ENCODE results near the gene NR2F1-AS1. TPM values are rescaled to one million over a fixed set of nuclear protein-coding genes. Genes with fewer than 3 reads are reported as not detected.
"Not testable (repeated sequence)": the region's sequence is repeated elsewhere in the genome, so short reads cannot be mapped to it uniquely, and the experiment has no call there.

Gene NR2F1-AS1
- total RNA-seq, 2 experiments from 2014 or later = not detected

DNA sequence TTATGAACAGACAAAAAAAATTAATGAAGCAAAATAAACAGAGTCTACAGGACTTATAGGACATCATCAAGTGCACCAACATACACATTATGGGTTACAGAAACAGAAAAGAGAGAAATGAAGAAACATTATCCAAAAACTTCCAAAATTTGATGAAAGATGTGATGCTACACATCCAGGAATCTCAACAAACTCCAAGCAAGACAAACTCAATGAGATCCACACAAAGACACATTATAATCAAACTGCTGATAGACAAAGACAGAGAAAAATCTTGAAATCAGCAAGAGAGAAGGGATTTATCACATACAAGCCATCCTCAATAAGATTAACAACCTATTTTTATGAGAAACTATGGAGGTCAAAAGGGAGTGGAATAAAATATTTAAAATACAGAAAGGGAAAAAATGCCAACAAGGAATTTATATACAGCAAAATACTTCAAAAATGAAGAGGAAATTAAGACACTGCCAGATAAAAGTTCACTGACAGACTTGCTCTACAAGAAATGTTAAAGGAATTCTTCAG lies 101.0 kb downstream of the NR2F1-AS1 start:
- Mint-ChIP-seq H3K36me3 (no peaks in the 10 kb centered on the region), H3K27ac (no peak overlapping the region), H3K9me3 (peaks cover 6% of the 10 kb centered on the region), H3K4me3 (no peak overlapping the region), H3K4me1 (no peaks in the 10 kb centered on the region), H3K27me3 (no peaks in the 10 kb centered on the region)
- no peak for DNase-seq

- DNase-seq = no peak
- Mint-ChIP-seq H3K4me1 (no peaks in the 10 kb centered on the region), H3K9me3 (peaks cover 5% of the 10 kb centered on the region), H3K4me3 (no peak overlapping the region), H3K27ac (no peak overlapping the region), H3K36me3 (no peaks in the 10 kb centered on the region), H3K27me3 (no peaks in the 10 kb centered on the region)
Observed at GRCh38 chr5:93477816-93478215, 103.2 kb downstream of the NR2F1-AS1 start.

- DNase-seq = no peak
- H3K36me3 Mint-ChIP-seq = no peaks in the 10 kb centered on the region
- no peak overlapping the region for H3K27ac Mint-ChIP-seq
- H3K4me3 Mint-ChIP-seq = no peak overlapping the region
- no peaks in the 10 kb centered on the region for H3K27me3 Mint-ChIP-seq
- H3K9me3 Mint-ChIP-seq = peaks cover 5% of the 10 kb centered on the region
- no peaks in the 10 kb centered on the region for H3K4me1 Mint-ChIP-seq
Observed at GRCh38 chr5:93476251-93476742, 104.7 kb downstream of the NR2F1-AS1 start.

- DNase-seq = no peak
- H3K36me3 Mint-ChIP-seq = no peaks in the 10 kb centered on the region
- no peak overlapping the region for H3K27ac Mint-ChIP-seq
- H3K4me1 Mint-ChIP-seq = no peaks in the 10 kb centered on the region
- no peak overlapping the region for H3K4me3 Mint-ChIP-seq
- peaks cover 29% of the 10 kb centered on the region for H3K9me3 Mint-ChIP-seq
- H3K27me3 Mint-ChIP-seq = no peaks in the 10 kb centered on the region
Observed at GRCh38 chr5:93462916-93463315, 118.1 kb downstream of the NR2F1-AS1 start.

DNA sequence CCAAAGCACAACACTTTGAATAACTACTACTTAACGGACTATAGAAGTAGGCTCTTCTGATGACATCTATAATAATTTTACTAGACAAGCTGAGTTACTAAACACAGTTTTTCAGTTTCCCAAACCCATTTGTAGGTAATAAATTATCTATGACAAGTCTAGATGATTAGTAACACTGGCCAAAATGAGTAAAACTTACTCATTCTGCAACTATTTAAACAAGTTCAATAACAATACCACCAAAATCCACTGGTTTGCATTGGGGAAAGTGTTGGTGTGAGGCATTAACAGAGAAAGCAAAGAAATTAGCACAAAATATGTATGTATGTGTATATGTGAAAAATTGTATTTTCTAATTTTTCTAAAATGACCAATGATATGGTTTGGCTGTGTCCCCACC lies 119.3 kb downstream of the NR2F1-AS1 start:
- H3K4me3 Mint-ChIP-seq = no peak overlapping the region
- H3K9me3 Mint-ChIP-seq = peaks cover 29% of the 10 kb centered on the region
- H3K27me3 Mint-ChIP-seq = peaks cover 5% of the 10 kb centered on the region
- H3K36me3 Mint-ChIP-seq = no peaks in the 10 kb centered on the region
- no peak for DNase-seq
- H3K4me1 Mint-ChIP-seq = no peaks in the 10 kb centered on the region
- no peak overlapping the region for H3K27ac Mint-ChIP-seq

GRCh38 chr5:93460286-93460685 lies 120.7 kb downstream of the NR2F1-AS1 start:
- DNase-seq = no peak
- no peaks in the 10 kb centered on the region for H3K36me3 Mint-ChIP-seq
- H3K4me1 Mint-ChIP-seq = no peaks in the 10 kb centered on the region
- H3K4me3 Mint-ChIP-seq = no peak overlapping the region
- H3K9me3 Mint-ChIP-seq = peaks cover 24% of the 10 kb centered on the region
- H3K27me3 Mint-ChIP-seq = peaks cover 5% of the 10 kb centered on the region
- H3K27ac Mint-ChIP-seq = no peak overlapping the region

DNA sequence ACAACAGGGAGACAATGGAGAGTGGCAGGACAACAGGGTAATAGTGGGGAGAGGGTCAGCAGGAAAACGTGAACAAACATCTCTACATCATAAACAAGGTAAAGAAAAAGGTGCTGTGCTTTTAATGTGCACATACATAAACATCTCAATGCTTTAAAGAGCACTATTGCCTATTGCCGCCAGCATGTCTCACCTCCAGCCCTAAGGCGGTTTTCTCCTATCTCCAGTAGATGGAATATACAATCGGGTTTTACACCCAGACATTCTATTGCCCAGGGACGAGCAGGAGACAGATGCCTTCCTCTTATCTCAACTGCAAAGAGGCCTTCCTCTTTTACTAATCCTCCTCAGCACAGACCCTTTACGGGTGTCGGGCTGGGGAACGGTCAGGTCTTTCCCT lies 124.2 kb downstream of the NR2F1-AS1 start:
- not testable (repeated sequence) for H3K4me1 Mint-ChIP-seq, H3K27ac Mint-ChIP-seq, DNase-seq, H3K36me3 Mint-ChIP-seq, H3K9me3 Mint-ChIP-seq, H3K4me3 Mint-ChIP-seq, H3K27me3 Mint-ChIP-seq

GRCh38 chr5:93454896-93455295 lies 126.1 kb downstream of the NR2F1-AS1 start:
- Mint-ChIP-seq H3K4me3 (no peak overlapping the region), H3K36me3 (no peaks in the 10 kb centered on the region), H3K27me3 (peaks cover 5% of the 10 kb centered on the region), H3K9me3 (peaks cover 2% of the 10 kb centered on the region), H3K27ac (no peak overlapping the region), H3K4me1 (no peaks in the 10 kb centered on the region)
- DNase-seq = no peak

GRCh38 chr5:93452255-93452654 lies 128.8 kb downstream of the NR2F1-AS1 start:
- Mint-ChIP-seq H3K4me3 (no peak overlapping the region), H3K27ac (no peak overlapping the region), H3K9me3 (no peaks in the 10 kb centered on the region), H3K36me3 (no peaks in the 10 kb centered on the region), H3K27me3 (no peaks in the 10 kb centered on the region), H3K4me1 (no peaks in the 10 kb centered on the region)
- no peak for DNase-seq

DNA sequence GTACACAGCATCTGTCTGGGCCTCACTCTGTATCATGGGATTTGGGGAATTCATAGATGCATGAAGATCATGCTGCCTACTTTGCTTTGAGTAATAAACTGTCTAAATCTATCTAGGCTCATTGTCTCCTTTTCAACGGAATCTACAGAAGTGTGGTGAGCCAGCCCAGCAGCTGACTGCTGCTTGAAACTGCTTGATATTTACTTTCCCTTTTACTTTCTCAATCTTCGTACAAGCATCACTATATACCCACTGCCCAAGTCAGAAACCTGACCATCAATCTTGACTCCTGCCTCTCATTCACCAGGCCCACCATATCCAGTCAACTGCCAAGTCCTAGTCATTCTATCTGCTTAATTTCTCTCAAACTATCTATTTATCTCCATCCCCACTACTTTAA lies 142.9 kb downstream of the NR2F1-AS1 start:
- Mint-ChIP-seq H3K36me3 (no peaks in the 10 kb centered on the region), H3K27me3 (peaks cover 4% of the 10 kb centered on the region), H3K9me3 (peaks cover under 1% of the 10 kb centered on the region), H3K4me1 (no peaks in the 10 kb centered on the region), H3K27ac (no peak overlapping the region), H3K4me3 (no peak overlapping the region)
- no peak for DNase-seq

DNA sequence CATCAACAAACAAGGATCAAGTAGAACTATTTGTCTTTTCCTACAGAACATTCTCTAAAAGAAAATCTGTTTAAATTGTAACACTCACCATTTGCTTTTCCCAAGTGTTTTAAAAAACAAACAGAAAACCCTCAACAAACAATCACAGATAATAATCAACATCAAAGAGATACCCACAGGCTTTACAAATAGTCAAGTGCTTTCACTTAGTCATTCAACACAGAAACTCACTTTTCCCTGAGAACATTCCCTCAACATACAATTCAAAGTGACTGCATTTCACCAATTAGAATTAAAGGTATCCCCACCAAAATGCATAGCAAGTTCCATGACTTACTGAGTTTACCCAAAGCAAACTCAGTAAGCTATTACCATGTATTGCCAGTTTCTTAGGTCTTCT lies 144.9 kb downstream of the NR2F1-AS1 start:
- no peaks in the 10 kb centered on the region for H3K36me3 Mint-ChIP-seq
- no peak for DNase-seq
- peaks cover 4% of the 10 kb centered on the region for H3K27me3 Mint-ChIP-seq
- H3K9me3 Mint-ChIP-seq = no peaks in the 10 kb centered on the region
- H3K27ac Mint-ChIP-seq = no peak overlapping the region
- H3K4me3 Mint-ChIP-seq = no peak overlapping the region
- H3K4me1 Mint-ChIP-seq = no peaks in the 10 kb centered on the region

DNA sequence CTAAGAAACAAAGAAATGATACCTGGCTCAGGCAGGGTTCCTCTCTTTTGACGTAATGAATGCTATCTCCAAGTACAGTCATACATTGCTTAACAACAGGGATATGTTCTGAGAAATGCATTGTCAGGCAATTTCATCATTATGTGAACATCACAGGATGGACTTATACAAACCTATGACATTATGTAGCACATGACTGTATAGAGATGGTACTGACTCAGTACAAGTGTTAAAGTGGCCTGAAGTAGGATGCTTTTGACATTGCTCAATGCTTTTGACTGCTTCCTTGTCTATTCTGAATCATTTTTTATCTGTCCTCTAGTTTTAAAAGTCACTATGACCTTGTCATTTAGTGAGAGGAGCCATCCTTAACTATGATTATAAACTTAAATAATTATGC lies 147.6 kb downstream of the NR2F1-AS1 start:
- no peak overlapping the region for H3K4me3 Mint-ChIP-seq
- peaks cover 4% of the 10 kb centered on the region for H3K27me3 Mint-ChIP-seq
- H3K36me3 Mint-ChIP-seq = no peaks in the 10 kb centered on the region
- H3K27ac Mint-ChIP-seq = no peak overlapping the region
- DNase-seq = no peak
- no peaks in the 10 kb centered on the region for H3K9me3 Mint-ChIP-seq
- no peaks in the 10 kb centered on the region for H3K4me1 Mint-ChIP-seq

GRCh38 chr5:93431250-93431649 lies 149.8 kb downstream of the NR2F1-AS1 start:
- Mint-ChIP-seq H3K9me3 (no peaks in the 10 kb centered on the region), H3K27ac (no peak overlapping the region), H3K4me1 (no peaks in the 10 kb centered on the region), H3K27me3 (peaks cover 16% of the 10 kb centered on the region), H3K36me3 (no peaks in the 10 kb centered on the region), H3K4me3 (no peak overlapping the region)
- no peak for DNase-seq

DNA sequence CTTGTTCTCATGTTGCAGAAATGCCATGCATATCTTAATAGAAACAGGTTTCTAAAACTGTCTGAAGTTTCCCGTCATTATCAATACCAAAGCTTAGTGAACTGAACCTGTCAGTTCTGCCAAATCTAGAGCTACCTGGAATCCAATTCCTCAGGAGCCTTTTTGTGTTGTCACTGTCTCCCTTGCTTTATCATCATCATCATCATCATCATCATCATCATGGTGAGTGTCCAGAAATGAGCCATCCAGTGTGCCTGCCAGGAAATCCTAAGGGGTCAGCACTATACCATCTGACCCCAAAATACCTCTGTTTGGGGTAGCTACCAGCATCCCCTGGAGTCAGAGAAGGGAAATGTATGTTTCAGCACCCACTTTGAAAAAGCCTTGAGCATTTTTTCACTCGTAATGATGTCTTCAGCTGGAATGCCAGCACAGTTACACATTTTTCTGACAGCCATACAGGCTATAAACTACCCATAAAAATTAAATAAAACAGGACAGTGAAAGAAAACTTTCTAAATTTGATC lies 150.3 kb downstream of the NR2F1-AS1 start:
- no peaks in the 10 kb centered on the region for H3K4me1 Mint-ChIP-seq
- H3K27me3 Mint-ChIP-seq = peaks cover 17% of the 10 kb centered on the region
- H3K36me3 Mint-ChIP-seq = no peaks in the 10 kb centered on the region
- no peaks in the 10 kb centered on the region for H3K9me3 Mint-ChIP-seq
- no peak overlapping the region for H3K4me3 Mint-ChIP-seq
- no peak overlapping the region for H3K27ac Mint-ChIP-seq
- no peak for DNase-seq

GRCh38 chr5:93430118-93430517 lies 150.9 kb downstream of the NR2F1-AS1 start:
- no peaks in the 10 kb centered on the region for H3K36me3 Mint-ChIP-seq
- no peaks in the 10 kb centered on the region for H3K4me1 Mint-ChIP-seq
- no peaks in the 10 kb centered on the region for H3K9me3 Mint-ChIP-seq
- no peak overlapping the region for H3K4me3 Mint-ChIP-seq
- no peak for DNase-seq
- peaks cover 13% of the 10 kb centered on the region for H3K27me3 Mint-ChIP-seq
- no peak overlapping the region for H3K27ac Mint-ChIP-seq

- Mint-ChIP-seq H3K4me3 (no peak overlapping the region), H3K27ac (no peak overlapping the region), H3K36me3 (no peaks in the 10 kb centered on the region), H3K27me3 (peaks cover 13% of the 10 kb centered on the region), H3K4me1 (no peaks in the 10 kb centered on the region), H3K9me3 (no peaks in the 10 kb centered on the region)
- no peak for DNase-seq
Observed at GRCh38 chr5:93428868-93429267, 152.2 kb downstream of the NR2F1-AS1 start.

Measured in activated naive CD8-positive, alpha-beta T cell treated with anti-CD3 and anti-CD28 coated beads for 36 hours (primary cell).